ENCODE measurements around the gene CCM2.

The CCM2 gene

GRCh38 chr7:45065031-45065995 lies 65.3 kb downstream of the CCM2 start:
- no peak for DNase-seq (ENCODE audit: extremely low read depth, low read depth)

GRCh38 chr7:45066409-45066808 lies 66.4 kb downstream of the CCM2 start:
- no peak for DNase-seq (ENCODE audit: extremely low read depth, low read depth)
- H3K4me3 ChIP-seq (replicated peaks; ENCODE audit: low read depth, low read length), result no peak overlapping the region
- no peak for TF ChIP-seq CTCF (IDR thresholded peaks at IDR 0.05; ENCODE audit: low read depth, low read length, missing control alignments)

More at GRCh38 chr7:45065031-45065995, 65.3 kb downstream of the CCM2 start:
- H3K4me3 ChIP-seq (replicated peaks; ENCODE audit: low read depth, low read length), result no peak overlapping the region
- TF ChIP-seq CTCF (IDR thresholded peaks at IDR 0.05; ENCODE audit: low read depth, low read length, missing control alignments), result no peak

GRCh38 chr7:45067582-45067981 lies 67.6 kb downstream of the CCM2 start:
- no peak for DNase-seq (ENCODE audit: extremely low read depth, low read depth)
- H3K4me3 ChIP-seq (replicated peaks; ENCODE audit: low read depth, low read length), result no peak overlapping the region
- TF ChIP-seq CTCF (IDR thresholded peaks at IDR 0.05; ENCODE audit: low read depth, low read length, missing control alignments), result no peak

GRCh38 chr7:45068236-45069023 lies 68.4 kb downstream of the CCM2 start:
- no peak overlapping the region for H3K4me3 ChIP-seq (replicated peaks; ENCODE audit: low read depth, low read length)
- DNase-seq (ENCODE audit: extremely low read depth, low read depth), result no peak
- TF ChIP-seq CTCF (IDR thresholded peaks at IDR 0.05; ENCODE audit: low read depth, low read length, missing control alignments), result no peak

- TF ChIP-seq CTCF (IDR thresholded peaks at IDR 0.05; ENCODE audit: low read depth, low read length, missing control alignments), result no peak
- no peak for DNase-seq (ENCODE audit: extremely low read depth, low read depth)
- H3K4me3 ChIP-seq (replicated peaks; ENCODE audit: low read depth, low read length), result no peak overlapping the region
Observed at GRCh38 chr7:45069444-45070253, 69.6 kb downstream of the CCM2 start.

DNA sequence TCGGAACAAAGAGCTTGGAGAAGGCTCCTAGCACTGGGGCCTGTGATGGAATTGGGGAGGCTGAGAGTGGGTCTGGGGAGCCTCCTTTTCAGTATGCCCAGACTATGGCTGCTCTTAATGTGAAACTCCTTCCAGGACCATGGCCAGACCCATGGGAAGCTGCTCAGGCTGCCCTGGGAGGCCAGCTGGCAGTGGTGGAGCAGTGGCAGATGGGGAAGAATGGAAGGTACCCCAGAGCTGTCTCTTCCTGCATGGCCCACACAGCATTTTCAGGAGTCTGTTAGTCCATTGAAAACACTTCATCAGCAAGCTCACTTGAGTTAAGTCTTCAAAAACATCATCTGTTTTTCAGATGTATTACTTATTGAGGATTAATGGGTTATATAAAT lies 70.2 kb downstream of the CCM2 start:
- no peak for TF ChIP-seq CTCF (IDR thresholded peaks at IDR 0.05; ENCODE audit: low read depth, low read length, missing control alignments)
- H3K4me3 ChIP-seq (replicated peaks; ENCODE audit: low read depth, low read length), result no peak overlapping the region
- DNase-seq (ENCODE audit: extremely low read depth, low read depth), result no peak
